HG03565 (cell line): ENCODE measurements around the gene DDIT3.
"Not testable (repeated sequence)": the region's sequence is repeated elsewhere in the genome, so short reads cannot be mapped to it uniquely, and the experiment has no call there.

ENCODE experiments used
- ATAC-seq: cut with Tn5 transposase; IDR thresholded peaks from one replicate; pipeline ENCODE4 v1.9.1; 2021; ENCODE audit warnings: mild to moderate bottlenecking, moderate library complexity; ENCODE audit not compliant: unreplicated experiment

Gene DDIT3

GRCh38 chr12:57526477-57527126 is 6.3 kb upstream of the DDIT3 start:
- ATAC-seq, result no peak

GRCh38 chr12:57525615-57526383 is 5.5 kb upstream of the DDIT3 start:
- no peak for ATAC-seq

- no peak for ATAC-seq
Observed at GRCh38 chr12:57524814-57525614, 4.7 kb upstream of the DDIT3 start.

GRCh38 chr12:57523706-57524614 is 3.6 kb upstream of the DDIT3 start:
- no peak for ATAC-seq

- ATAC-seq, result no peak
Observed at GRCh38 chr12:57522887-57523705, 2.8 kb upstream of the DDIT3 start.

GRCh38 chr12:57522011-57522886 is 1.9 kb upstream of the DDIT3 start, which contains the start of gene MBD6:
Gene MBD6 (plus strand): TSS chr12:57522824. CDS start chr12:57524304, 1,480 bp downstream.
- peak; percentile 28 for ATAC-seq

- ATAC-seq, result no peak
Observed at GRCh38 chr12:57521525-57522010, 1.3 kb upstream of the DDIT3 start.

GRCh38 chr12:57519796-57520052 is 590 bp downstream of the DDIT3 start:
- ATAC-seq, result no peak

GRCh38 chr12:57518920-57519795 is 1.2 kb downstream of the DDIT3 start:
- no peak for ATAC-seq

- no peak for ATAC-seq
Observed at GRCh38 chr12:57518176-57518919, 2.0 kb downstream of the DDIT3 start.

- ATAC-seq, result not testable (repeated sequence)
Observed at GRCh38 chr12:57517718-57518117, 2.6 kb downstream of the DDIT3 start.

GRCh38 chr12:57517187-57517586 is 3.1 kb downstream of the DDIT3 start:
- no peak for ATAC-seq

GRCh38 chr12:57516617-57517153 is 3.6 kb downstream of the DDIT3 start:
- ATAC-seq, result no peak

GRCh38 chr12:57515934-57516541 is 4.3 kb downstream of the DDIT3 start:
- no peak for ATAC-seq

- no peak for ATAC-seq
Observed at GRCh38 chr12:57515408-57515933, 4.8 kb downstream of the DDIT3 start.

- ATAC-seq, result no peak
Observed at GRCh38 chr12:57514720-57515407, 5.5 kb downstream of the DDIT3 start.
